ENCODE data around the gene UBE2G1.
"Not testable (repeated sequence)": the region's sequence is repeated elsewhere in the genome, so short reads cannot be mapped to it uniquely, and the experiment has no call there.

UBE2G1 gene

DNA sequence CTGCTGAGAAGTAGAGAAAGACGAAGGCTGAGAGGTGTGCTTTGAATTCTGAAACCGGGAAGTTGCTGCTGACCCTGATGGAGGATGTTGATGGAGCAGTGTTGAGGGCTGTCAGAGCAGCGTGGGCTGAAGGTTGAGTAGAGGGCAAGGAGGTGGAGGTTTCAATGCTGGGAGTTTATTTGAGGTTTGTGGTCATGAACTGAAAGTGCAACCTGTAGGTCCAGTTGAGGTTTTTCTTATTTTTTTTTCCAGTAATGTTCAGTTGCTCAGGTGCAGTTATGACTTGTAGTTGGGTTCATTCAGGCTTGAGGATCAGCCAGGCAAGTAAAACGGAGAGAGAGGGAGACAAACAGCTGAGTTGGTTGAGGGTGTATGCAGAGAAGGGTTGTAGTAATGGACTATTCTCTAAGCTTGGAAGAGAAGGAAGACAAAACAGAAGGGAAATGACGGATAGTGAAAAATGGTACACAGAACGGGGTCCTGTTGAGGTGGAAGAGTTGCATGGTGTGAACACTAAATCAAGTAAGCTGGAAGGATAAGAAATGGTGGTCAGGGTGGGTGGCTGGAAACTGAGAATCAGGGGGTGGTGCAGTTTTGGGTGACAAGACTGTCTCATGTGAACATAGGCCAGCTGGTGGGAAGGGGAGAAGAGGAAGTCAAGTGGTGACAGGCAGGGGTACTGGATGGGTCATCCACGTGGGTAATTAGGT is 8.7 kb upstream of the UBE2G1 start:
- peak; percentile 47 for DNase-seq

DNA sequence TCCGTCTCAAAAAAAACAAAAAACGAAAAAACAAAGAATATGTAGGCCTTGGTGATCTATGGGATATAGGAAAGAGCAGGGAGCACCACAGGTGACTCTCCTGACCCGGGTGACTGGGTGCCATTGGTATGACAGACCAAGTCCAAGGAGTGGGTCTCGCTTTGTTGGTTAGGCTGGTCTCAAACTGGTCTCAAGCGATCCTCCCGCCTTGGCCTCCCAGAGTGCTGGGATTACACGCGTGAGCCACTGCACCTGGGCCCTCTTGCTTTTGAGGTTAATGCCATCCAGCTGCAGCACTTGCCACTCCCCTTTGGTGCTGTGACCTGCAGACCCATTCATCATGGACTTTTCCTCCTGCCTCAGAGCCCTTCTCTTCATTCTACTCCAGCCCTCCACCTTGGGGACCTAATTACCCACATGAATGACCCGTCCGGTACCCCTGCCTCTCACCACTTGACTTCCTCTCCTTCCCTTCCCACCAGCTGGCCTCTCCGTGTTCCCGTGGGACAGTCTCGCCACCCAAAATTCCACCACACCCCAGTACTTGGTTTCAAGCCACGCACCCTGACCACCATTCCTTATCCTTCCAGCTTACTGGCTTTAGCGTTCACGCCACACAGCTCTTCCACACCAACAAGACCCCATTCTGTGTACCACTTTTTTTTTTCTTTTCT is 3.2 kb upstream of the UBE2G1 start:
- no peak for DNase-seq

DNA sequence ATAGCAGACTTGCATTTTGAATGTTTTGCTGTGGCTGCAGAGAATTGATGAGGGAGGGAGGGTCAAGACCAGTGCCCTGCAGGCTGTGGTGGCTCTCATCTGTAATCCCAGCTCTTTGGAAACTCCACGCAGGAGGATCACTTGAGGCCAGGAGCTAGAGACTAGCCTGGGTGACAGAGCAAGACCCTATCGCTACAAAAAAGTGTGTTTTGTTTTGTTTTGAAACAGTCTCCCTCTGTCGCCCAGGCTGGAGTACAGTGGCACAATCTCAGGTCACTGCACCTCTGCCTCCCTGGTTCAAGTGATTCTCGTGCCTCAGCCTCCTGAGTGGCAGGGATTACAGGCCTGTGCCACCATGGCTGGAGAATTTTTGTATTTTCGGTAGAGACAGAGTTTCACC is 1.9 kb upstream of the UBE2G1 start:
- no peak for DNase-seq

DNA sequence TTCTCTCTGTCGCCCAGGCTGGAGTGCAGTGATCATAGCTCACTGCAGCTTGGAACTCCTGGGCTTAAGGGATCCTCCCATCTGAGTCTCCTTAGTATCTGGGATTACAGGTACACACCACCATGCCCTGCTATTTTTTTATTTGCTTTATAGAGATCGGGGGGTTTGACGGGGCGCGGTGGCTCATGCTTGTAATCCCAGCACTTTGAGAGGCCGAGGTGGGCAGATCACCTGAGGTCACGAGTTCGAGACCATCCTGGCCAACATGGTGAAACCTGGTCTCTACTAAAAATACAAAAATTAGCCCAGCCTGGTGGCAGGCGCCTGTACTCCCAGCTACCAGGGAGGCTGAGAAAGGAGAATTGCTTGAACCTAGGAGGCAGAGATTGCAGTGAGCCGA is 702 bp upstream of the UBE2G1 start:
- DNase-seq, result not testable (repeated sequence)

DNA sequence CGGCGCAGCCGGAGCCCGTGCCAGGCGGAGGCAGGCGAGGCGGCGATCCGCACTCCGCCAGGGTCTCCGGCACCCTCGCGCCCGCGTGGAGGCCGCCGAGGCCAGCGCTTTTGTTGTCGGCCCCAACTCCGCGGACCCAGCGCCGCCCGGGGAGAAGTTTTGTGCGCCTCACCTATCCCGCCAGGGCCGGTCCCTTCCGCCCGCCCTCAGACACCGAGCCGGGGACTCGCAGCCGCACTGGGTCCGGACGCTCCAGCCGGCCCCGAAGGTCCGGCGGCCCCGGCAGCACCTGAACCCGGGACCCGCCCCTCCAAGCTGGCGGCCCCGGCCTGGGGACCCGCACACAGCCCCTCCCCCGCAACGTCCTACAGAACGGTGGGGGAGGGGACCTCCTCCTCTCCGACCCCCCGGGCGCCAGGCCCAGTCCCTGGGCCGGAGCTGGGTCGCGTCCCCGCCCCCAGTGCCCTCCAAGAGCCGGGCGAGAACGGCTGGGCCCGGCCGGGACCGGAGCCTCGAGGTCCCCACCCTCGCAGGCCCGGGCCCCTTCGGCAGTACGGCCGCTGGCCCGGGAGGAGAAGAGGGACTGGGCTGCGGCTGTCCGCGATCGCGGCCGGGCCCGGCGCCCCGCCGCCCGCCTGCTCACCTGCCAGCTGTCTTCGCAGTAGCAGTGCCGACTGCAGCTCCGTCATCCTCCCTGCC is 698 bp downstream of the UBE2G1 start:
- DNase-seq, result no peak

DNA sequence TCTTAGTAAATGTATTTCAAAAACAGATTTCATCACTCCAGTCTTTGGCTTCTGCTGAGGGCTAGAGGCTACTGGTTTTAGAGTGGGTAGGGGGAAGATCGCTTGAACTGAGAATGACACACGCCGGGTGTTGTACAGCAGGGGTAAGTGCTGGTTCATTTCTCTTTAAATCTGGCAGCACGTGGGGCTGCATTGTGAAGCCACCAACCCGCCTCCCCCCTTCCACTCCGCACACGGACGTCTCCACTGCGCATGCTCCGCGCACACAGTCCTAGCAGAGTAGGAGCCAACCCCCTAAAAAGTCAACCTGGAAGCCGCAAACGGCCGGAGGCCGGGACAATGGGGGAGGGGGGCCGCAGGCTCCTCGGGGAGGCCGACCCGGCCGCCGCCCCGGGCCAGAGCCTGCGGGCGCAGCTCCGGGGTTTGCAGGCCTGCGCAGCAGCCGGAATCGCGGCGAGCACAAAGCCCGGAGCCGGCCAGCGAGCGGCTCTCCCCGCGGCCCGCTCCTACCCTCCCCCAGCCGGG is 1.3 kb downstream of the UBE2G1 start:
- peak; percentile 86 for DNase-seq

DNA sequence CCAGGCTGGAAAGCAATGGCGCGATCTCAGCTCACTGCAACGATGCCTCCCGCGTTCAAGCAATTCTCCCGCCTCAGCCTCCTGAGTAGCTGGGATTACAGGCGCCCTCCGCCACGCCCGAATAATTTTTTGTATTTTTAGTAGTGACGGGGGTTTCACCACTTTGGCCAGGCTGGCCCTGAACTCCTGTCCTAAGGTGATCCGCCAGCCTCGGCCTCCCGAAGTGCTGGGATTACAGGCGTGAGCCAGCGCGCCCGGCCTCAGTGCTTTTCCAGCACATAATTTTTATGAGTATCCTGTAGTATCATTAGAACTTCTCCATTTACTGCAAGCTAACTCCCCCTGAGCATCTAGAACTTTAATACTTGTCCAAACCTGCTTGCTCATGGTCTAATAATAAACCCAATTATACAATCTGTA is 1.8 kb downstream of the UBE2G1 start:
- DNase-seq, result no peak

DNA sequence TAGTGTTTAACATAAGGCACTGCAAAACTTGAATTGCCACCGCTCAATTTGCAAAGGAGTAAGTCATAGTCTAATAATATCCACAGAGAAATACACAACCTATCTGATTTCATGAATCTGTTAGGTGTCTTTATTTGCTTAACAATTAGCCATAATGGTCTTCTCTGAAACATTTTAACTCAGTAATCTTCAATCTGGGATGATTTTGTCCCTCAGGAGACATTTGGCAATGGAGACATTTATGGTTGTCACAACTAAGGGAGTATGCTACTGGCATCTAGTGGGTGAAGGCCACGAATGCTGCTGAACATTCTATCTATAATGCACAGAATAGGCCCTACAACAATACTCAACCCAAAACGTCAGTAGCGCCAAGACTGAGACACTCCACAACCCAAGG is 4.3 kb downstream of the UBE2G1 start:
- no peak for DNase-seq

DNA sequence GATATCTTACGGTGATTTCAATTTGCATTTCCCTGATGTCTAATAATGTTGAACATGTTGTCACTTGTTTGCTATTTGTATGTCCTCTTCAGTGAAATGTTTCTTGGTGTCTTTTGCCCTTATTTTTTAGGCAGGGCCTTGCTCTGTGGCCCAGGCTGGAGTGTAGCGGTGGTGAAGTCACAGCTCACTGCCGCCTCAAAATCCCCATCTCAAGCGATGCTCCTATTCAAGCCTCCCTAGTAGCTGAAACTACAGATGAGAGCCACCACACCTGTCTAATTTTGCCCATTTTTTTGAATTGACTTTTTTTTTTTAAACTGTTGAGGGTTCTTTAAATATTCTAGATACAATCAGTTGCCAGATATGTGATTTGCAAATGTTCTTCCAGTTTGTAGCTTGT is 8.3 kb downstream of the UBE2G1 start:
- no peak for DNase-seq

DNA sequence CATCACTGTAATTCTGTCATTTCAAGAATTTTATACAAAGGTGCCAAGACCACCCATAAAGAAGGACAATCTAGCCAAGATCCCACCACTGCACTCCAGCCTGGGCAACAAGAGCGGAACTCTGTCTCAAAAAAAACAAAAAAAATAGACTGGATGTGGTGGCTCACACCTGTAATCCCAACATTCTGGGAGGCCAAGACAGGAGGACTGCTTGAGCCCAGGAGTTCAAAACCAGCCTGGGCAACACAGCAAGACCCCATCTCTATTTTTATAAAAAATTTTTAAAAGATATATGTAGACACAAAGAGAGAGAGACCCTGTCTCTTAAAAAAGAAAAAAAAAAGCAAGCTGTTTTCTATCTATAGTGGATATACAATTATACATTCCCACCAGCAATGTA is 8.8 kb downstream of the UBE2G1 start:
- no peak for DNase-seq

DNA sequence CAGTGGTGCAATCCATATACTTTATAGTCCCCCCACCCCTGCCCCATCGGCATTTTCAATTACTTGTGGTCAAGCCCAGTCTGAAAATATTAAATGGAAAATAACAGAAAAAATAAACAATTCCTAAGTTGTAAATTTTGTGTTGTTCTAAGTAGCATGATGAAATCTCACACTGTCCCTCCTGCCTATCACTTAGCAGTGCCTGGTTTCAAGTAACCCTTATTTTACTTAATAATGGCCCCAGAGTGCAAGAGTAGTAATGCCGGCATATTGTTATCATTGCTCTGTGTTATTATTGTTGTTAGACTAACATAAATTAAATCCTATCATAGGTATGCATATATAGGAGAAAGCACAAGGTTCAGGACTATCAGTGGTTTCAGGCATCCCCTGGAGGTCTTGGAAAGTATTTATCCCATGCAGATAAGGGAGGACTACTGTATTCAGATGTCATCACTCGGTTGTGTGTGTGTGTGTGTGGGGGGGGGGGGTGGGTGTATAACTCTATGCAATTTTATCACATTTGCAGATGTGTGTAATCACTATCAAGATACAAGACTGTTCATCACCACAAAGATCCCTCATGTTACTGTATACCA is 9.3 kb downstream of the UBE2G1 start:
- no peak for DNase-seq

DNA sequence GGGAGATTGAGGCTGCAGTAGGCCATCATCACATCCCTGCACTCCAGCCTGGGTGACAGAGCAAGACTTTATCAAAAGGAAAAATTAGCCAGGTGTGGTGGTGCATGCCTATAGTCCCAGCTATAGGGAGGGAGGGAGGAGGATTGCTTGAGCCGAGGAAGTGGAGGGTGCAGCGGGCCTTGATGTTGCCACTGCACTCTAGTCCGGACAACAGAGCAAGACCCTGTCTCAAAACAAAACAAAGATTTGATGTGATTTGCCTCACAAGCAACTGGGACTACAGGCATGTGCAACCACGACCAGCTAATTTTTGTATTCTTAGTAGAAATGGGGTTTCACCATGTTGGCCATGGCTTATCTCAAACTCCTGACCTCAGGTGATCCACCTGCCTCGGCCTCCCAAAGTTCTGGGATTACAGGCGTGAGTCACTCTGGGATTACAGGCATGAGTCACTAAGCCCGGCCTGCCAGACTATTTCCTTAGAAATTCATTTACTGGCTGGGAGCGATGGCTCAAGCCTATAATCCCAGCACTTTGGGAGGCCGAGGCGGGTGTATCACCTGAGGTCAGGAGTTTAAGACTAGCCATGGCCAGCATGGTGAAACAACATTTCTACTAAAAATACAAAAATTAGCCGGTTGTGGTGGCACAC is 11.5 kb downstream of the UBE2G1 start:
- DNase-seq, result no peak

DNA sequence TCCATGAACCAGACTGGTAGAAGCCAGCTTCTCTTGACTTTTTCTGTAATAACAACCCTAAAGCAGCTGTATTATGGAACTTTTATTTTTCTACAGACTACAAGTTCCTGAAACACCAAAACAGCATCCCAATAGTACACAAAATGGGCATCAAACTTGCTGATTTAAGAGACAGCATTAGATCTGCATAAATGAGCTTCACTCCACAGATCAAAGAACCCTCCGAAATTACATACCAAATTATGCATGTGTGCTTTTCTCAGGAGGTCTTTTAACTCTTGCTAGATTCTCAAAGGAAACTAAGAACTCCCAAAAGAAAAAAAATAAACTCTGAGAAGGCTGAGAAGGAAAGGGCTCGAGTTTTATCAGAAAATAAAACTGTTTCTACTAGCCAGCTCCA is 12.3 kb downstream of the UBE2G1 start:
- no peak for DNase-seq

DNA sequence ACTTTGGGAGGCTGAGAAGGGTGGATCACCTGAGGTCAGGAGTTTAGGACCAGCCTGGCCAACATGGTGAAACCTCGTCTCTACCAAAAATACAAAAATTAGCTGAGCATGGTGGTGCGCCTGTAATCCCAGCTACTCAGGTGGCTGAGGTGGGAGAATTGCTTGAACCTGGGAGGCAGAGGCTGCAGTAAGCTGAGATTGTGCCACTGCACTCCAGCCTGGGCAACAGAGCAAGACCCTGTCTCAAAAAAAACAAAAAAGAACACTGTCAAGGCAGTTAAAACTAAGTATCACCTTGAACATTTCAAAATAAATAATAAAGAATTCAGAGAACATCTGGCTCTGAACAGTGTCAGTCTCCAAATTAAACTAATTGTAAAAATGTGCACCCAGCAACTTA is 16.3 kb downstream of the UBE2G1 start:
- not testable (repeated sequence) for DNase-seq

DNA sequence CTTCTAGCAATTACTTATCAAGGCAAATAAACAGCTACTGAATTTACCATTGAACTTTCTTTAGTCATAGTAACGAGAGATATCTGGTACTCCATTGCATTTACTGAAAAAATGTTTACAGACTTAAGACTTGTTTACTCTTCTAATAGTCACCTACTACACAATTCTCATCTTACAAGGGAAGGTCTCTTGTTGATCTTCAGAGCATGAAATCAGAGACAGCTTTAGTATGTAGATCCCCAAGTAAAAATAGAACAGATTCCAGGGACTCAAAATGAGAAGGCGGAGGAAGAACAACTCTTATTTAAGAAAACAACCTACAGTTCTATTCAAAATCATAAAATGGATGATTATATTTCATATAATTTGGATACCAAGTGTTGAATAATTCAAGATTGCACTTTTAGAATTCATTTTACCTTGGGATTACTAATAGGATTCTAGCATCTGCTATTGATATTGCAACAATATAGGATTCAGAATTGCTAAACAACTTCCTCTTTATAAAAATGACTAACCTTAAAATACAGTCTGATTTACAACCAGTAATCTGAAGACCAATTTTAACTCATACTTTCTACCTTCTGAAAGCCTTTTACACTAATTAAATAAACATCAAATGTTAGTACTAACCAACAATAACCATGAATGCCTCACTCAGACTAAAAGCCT is 20.8 kb downstream of the UBE2G1 start:
- DNase-seq, result no peak

DNA sequence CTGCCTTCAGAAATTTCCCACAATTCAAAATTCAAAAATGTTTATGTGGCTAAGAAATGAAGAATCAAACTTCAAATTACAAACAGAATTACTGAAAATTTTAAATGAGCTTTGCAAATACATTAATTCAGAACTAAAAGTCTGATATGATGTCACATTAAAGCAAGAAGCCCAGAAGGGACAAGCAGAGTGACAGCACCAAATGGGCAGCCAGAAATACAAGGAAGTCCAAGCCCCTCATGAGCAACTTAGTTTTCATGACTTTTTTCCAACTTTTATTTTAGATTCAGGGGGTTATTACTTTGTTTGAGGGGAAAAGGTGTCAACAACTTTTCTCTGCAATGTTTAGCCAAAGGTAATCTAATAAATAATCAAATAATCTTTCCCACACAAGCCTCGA is 21.5 kb downstream of the UBE2G1 start:
- no peak for DNase-seq

DNA sequence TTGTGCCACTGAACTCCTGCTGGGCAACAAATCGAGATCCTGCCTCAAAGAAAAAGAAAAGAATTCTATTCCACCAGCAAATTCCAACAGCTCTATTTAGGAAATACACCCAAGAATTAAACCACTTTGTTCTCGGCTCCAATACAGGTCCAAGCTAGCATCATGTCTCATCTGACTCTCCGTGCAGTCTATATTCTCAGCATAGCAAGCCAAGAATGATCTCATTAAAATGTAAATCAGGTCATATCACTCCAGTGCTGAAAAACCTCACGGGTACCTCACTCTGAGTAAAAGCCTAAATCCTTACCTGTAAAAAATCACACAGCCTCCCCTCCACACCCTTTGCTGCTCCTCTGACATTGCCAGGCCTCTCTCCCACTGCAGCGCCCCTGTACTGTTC is 23.9 kb downstream of the UBE2G1 start:
- DNase-seq, result no peak

DNA sequence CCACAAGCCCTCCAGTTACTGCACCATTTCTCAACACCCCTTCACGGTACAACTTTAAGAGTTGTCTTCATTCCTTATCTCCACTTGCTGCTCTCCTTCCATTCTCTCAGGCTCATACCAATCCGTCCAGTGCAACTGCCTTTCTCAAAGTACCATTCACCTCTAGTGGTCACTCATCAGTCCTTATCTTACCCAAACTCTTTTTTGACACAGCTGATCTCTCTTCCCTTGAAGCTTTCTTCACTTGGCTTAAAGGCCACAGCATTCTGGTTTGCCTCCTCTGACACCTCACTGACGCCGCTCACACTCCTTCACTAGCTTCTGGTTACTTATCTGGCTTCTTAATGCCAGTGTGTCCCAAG is 24.9 kb downstream of the UBE2G1 start:
- DNase-seq, result no peak

DNA sequence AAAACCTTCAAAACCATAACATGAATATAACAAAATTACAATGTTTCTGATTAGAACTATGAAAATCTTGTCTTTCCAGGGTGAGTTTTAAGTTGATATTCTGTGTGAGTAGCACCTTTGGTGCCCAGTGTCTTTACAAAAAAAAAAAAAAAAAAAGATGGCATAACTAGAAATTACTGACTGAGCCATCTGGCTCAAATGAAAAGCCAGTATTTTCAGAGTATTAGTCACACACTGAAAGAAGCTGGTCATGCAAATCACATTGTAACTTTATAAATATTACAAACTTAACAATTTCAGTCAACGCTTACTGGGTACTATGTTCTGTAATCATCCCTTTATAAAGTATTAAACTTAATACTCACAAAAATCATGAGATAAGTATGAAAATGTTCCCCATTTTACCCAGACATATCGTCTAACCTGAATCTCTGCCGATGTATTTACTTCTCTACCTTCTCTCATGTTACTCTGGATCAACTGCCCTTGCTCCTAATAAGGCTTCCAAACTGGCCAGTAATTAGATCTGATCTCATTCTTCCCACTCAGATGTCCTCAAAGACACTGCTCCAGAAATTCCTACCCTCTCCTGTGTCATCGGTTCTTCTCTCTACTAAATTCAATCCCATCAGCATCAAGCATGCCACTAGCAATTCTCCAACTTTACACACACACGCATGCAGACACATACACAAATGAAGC is 25.4 kb downstream of the UBE2G1 start:
- DNase-seq, result no peak

DNA sequence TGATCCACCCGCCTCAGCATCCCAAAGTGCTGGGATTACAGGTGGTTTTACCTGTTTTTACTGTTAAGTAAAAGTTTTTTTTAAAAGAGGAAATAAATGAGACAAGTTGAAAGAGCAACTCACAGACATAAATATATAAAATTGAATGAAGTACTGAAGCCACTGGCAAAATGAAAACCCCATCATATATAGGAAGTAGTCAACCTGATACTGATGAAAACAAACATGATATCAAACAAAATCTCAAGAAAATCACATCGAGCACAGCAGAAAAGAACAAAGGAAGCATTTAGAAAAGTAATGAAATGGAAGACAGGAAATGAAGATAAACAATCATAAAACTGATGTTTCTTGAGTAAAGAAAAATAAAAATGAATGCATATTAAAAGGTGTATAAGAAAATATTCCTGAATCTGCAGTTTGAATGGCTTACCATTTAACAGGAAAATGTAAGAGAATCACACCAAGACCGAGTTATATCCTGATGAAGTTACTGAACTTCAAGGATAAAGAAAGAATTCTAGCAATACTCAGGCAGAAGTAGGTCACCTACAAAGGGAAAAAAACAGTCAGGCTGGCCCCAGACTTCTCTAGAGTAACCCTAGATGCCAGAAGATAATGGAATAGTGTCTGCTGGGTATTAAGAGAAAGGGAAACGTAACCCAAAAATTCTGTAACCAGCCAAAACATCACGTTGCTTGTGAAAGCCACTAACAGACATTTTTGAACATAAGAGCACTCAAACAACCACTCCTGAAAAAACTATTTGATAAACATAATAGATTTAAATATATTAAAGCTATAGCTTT is 31.5 kb downstream of the UBE2G1 start:
- peak; percentile 45 for DNase-seq

DNA sequence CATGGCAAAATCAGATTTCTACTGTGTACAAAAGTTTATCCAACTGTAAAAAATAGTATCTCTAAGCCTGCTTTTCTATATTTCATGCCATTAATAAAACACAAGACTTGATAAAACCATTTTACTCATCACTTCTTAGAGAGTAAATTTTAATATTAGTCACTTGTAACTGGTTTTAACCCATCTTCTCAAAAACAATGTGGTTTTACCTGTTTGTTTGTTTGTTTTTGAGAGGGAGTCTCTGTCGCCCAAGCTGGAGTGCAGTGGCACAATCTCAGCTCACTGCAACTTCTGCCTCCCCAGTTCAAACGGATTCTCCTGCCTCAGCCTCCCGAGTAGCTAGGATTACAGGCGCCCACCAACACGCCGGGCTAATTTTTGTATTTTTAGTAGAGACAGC is 32.1 kb downstream of the UBE2G1 start:
- no peak for DNase-seq

Data from central memory CD4-positive, alpha-beta T cell (primary cell).